Posterior vena cava (tissue), 2 donors: ENCODE measurements around the gene GRIA1. TPM values are rescaled to one million over a fixed set of nuclear protein-coding genes. Genes with fewer than 3 reads are reported as not detected.

ENCODE experiments used
- DNase-seq: peaks from one replicate; pipeline ENCODE4 v3.0.0-alpha.2; 2020; ENCODE audit warnings: low spot score
- intact Hi-C, 2 donors: fragments of 100-400 bp; cut with DNase I; formaldehyde crosslinking; loops; one replicate each; pipeline versions ENCODE4 v1.14.1 to v1.14.2; 2022 to 2023
- total RNA-seq, 2 donors: library from RNA; stranded (reverse); fragmentation: NEBNext Ultra II Directional; extraction: Animal tissue kit (Norgen Biotek cat#: 25700); gene quantifications; one replicate each; pipeline ENCODE4 v1.2.1, GENCODE V29; 2021
- donor health status: DM: yes; HTN: yes; CAD: no.
- donor health status: DM: yes; HTN: yes; CAD: no.

The GRIA1 gene
- total RNA-seq, 2 donors from 2014 or later, result 0.19 to 0.24 TPM

- DNase-seq, result no peak
- intact Hi-C loops, result no loop called here
Observed at GRCh38 chr5:153584960-153585359, 94.5 kb downstream of the GRIA1 start.

- intact Hi-C loops, result no loop called here
- no peak for DNase-seq
Observed at GRCh38 chr5:153585622-153586277, 95.3 kb downstream of the GRIA1 start.

GRCh38 chr5:153592081-153592480 lies 101.6 kb downstream of the GRIA1 start:
- intact Hi-C loops, result no loop called here
- DNase-seq, result no peak

GRCh38 chr5:153594785-153595184 lies 104.3 kb downstream of the GRIA1 start:
- DNase-seq, result no peak
- intact Hi-C loops, result no loop called here

- no peak for DNase-seq
Observed at GRCh38 chr5:153598099-153598498, 107.6 kb downstream of the GRIA1 start.

GRCh38 chr5:153601377-153601776 lies 110.9 kb downstream of the GRIA1 start:
- no peak for DNase-seq
- intact Hi-C loops, result no loop called here

More at GRCh38 chr5:153598099-153598498, 107.6 kb downstream of the GRIA1 start:
- intact Hi-C loops, result no loop called here

GRCh38 chr5:153605386-153605785 lies 114.9 kb downstream of the GRIA1 start:
- DNase-seq, result no peak
- intact Hi-C loops, result no loop called here

- no peak for DNase-seq
- intact Hi-C loops, result loop anchor here in 1 of 2 donors (5.0 kb wide), 1 partner anchor 1507 kb away; no protein-coding TSS in a partner anchor
Observed at GRCh38 chr5:153610009-153610408, 119.5 kb downstream of the GRIA1 start.

- DNase-seq, result no peak
- intact Hi-C loops, result loop anchor here in 1 of 2 donors (5.0 kb wide), 1 partner anchor 1506 kb away; no protein-coding TSS in a partner anchor
Observed at GRCh38 chr5:153610811-153611210, 120.3 kb downstream of the GRIA1 start.

GRCh38 chr5:153613144-153613543 lies 122.7 kb downstream of the GRIA1 start:
- DNase-seq, result no peak
- intact Hi-C loops, result loop anchor here in 1 of 2 donors (5.0 kb wide), 1 partner anchor 1504 kb away; no protein-coding TSS in a partner anchor

GRCh38 chr5:153613672-153614071 lies 123.2 kb downstream of the GRIA1 start:
- no peak for DNase-seq
- intact Hi-C loops, result loop anchor here in 1 of 2 donors (5.0 kb wide), 1 partner anchor 1504 kb away; no protein-coding TSS in a partner anchor

GRCh38 chr5:153617190-153617589 lies 126.7 kb downstream of the GRIA1 start:
- intact Hi-C loops, result no loop called here
- DNase-seq, result no peak

- no peak for DNase-seq
Observed at GRCh38 chr5:153618307-153618706, 127.8 kb downstream of the GRIA1 start.

GRCh38 chr5:153618867-153619266 lies 128.4 kb downstream of the GRIA1 start:
- intact Hi-C loops, result no loop called here
- no peak for DNase-seq

More at GRCh38 chr5:153618307-153618706, 127.8 kb downstream of the GRIA1 start:
- intact Hi-C loops, result no loop called here

GRCh38 chr5:153619771-153620170 lies 129.3 kb downstream of the GRIA1 start:
- no peak for DNase-seq
- intact Hi-C loops, result no loop called here

GRCh38 chr5:153623124-153623523 lies 132.7 kb downstream of the GRIA1 start:
- intact Hi-C loops, result no loop called here
- DNase-seq, result no peak

GRCh38 chr5:153623751-153624450 lies 133.4 kb downstream of the GRIA1 start:
- no peak for DNase-seq
- intact Hi-C loops, result no loop called here

GRCh38 chr5:153624451-153624765 lies 133.9 kb downstream of the GRIA1 start:
- intact Hi-C loops, result no loop called here
- DNase-seq, result no peak

GRCh38 chr5:153625826-153626354 lies 135.4 kb downstream of the GRIA1 start:
- DNase-seq, result no peak
- intact Hi-C loops, result no loop called here

GRCh38 chr5:153626836-153627235 lies 136.4 kb downstream of the GRIA1 start:
- intact Hi-C loops, result no loop called here
- no peak for DNase-seq
